Keratinocyte (primary cell): ENCODE results near the gene ARL3. TPM values are rescaled to one million over a fixed set of nuclear protein-coding genes. Genes with fewer than 3 reads are reported as not detected.

ENCODE experiments used
- DNase-seq: peaks from one replicate; pipeline ENCODE4 v3.0.0-alpha.2; 2011; ENCODE audit warnings: low read depth, missing footprints, low spot score
- FAIRE-seq: peaks from 2 replicates; lab custom pipeline; 2011; peaks lifted over from hg19 to GRCh38; lab: Jason Lieb, UNC
- H2AFZ ChIP-seq: 2 replicates; pipeline ENCODE4 v1.6.0; 2012; ENCODE audit warnings: low read length, control low read depth, inconsistent platforms; ENCODE audit not compliant: control insufficient read depth
- H3K27ac ChIP-seq: 2 replicates; pipeline ENCODE4 v1.5.1; 2011; ENCODE audit warnings: low read length; ENCODE audit not compliant: control insufficient read depth, insufficient read depth
- H3K27me3 ChIP-seq: 3 replicates; pipeline ENCODE4 v1.6.0; 2011; ENCODE audit warnings: low read length; ENCODE audit not compliant: control insufficient read depth, insufficient read depth; ENCODE audit errors: extremely low read depth
- H3K36me3 ChIP-seq, 2 experiments: 2 replicates in 1 of 2; 3 replicates in 1 of 2; pipeline ENCODE4 v1.5.1; 2011; ENCODE audit warnings: low read length in 2 of 2, mild to moderate bottlenecking in 1 of 2; ENCODE audit not compliant: control insufficient read depth in 2 of 2, insufficient read depth in 2 of 2; ENCODE audit errors: extremely low read depth in 1 of 2
- H3K4me1 ChIP-seq: 3 replicates; pipeline ENCODE4 v1.5.1; 2011; ENCODE audit warnings: low read length; ENCODE audit not compliant: control insufficient read depth, insufficient read depth; ENCODE audit errors: extremely low read depth
- H3K4me2 ChIP-seq: 3 replicates; pipeline ENCODE4 v1.6.0; 2011; ENCODE audit warnings: low read depth, low read length; ENCODE audit not compliant: control insufficient read depth, insufficient read depth; ENCODE audit errors: extremely low read depth
- H3K4me3 ChIP-seq, 3 experiments: fragments of 200-600 bp in 1 of 3; sonication (generic) in 1 of 3; 2 replicates in 2 of 3; 3 replicates in 1 of 3; pipeline ENCODE4 v1.5.1; 2011 to 2016; ENCODE audit warnings: low read length in 3 of 3, mild to moderate bottlenecking in 3 of 3, control low read depth in 2 of 3, inconsistent platforms in 1 of 3, low read depth in 1 of 3, mixed read lengths in 1 of 3, mixed run types in 1 of 3, moderate library complexity in 1 of 3; ENCODE audit not compliant: control insufficient read depth in 2 of 3, insufficient read depth in 2 of 3; ENCODE audit errors: extremely low read depth in 1 of 3
- H3K79me2 ChIP-seq: 2 replicates; pipeline ENCODE4 v1.6.0; 2012; ENCODE audit warnings: low read length; ENCODE audit not compliant: control insufficient read depth, insufficient read depth
- H3K9ac ChIP-seq: 3 replicates; pipeline ENCODE4 v1.6.0; 2011; ENCODE audit warnings: low read length; ENCODE audit not compliant: control insufficient read depth, insufficient read depth; ENCODE audit errors: extremely low read depth
- H3K9me1 ChIP-seq: 3 replicates; pipeline ENCODE4 v1.6.0; 2011; ENCODE audit warnings: low read length; ENCODE audit not compliant: control insufficient read depth, insufficient read depth; ENCODE audit errors: extremely low read depth
- H3K9me3 ChIP-seq: 2 replicates; pipeline ENCODE4 v1.5.1; 2012; ENCODE audit warnings: low read depth, low read length; ENCODE audit not compliant: control insufficient read depth
- H4K20me1 ChIP-seq: 3 replicates; pipeline ENCODE4 v1.6.0; 2011; ENCODE audit warnings: low read length; ENCODE audit not compliant: control insufficient read depth, insufficient read depth; ENCODE audit errors: extremely low read depth
- EZH2 ChIP-seq: IDR thresholded peaks from one replicate; pipeline ENCODE4 v1.6.1; 2012; ENCODE audit warnings: inconsistent platforms, mild to moderate bottlenecking, low read length, moderate library complexity
- dilution Hi-C: fragments of 300-500 bp; cut with MboI; formaldehyde crosslinking; loops from one replicate; pipeline ENCODE4 v1.7.0; 2020; ENCODE audit warnings: low sequenced_read_pairs; ENCODE audit not compliant: extremely low pct_ligation_motif_present
- polyA plus RNA-seq, 5 experiments: library from polyadenylated mRNA; depleted of rRNA in 3 of 5; stranded (reverse) in 3 of 5; stranded (forward) in 1 of 5; unstranded in 1 of 5; fragments of >200 nt; gene quantifications; 1 replicate in 1 of 5; 2 replicates in 3 of 5; 3 replicates in 1 of 5; pipeline versions ENCODE4 v1.2.1 to v1.2.3, GENCODE V29; 2011 to 2012; ENCODE audit warnings: missing spikeins in 2 of 5, low read depth in 1 of 5, low replicate concordance in 1 of 5
- TF ChIP-seq, protein P1 (sequence below), 3 experiments: IDR thresholded peaks in 1 of 3; conservative IDR thresholded peaks in 1 of 3; optimal IDR thresholded peaks in 1 of 3; 2 replicates in 2 of 3; 3 replicates in 1 of 3; pipeline versions ENCODE3 to v1.5.1; 2011; ENCODE audit warnings: low read length in 3 of 3, mild to moderate bottlenecking in 3 of 3, moderate library complexity in 2 of 3, control low read depth in 1 of 3, inconsistent platforms in 1 of 3; ENCODE audit not compliant: insufficient read depth in 2 of 3; ENCODE audit errors: extremely low read depth in 1 of 3

The ARL3 gene
- polyA plus RNA-seq, 1 donor (not counting 4 experiments of a cell fraction or from before 2014, with no cell fraction given) = 10.7 TPM

DNA sequence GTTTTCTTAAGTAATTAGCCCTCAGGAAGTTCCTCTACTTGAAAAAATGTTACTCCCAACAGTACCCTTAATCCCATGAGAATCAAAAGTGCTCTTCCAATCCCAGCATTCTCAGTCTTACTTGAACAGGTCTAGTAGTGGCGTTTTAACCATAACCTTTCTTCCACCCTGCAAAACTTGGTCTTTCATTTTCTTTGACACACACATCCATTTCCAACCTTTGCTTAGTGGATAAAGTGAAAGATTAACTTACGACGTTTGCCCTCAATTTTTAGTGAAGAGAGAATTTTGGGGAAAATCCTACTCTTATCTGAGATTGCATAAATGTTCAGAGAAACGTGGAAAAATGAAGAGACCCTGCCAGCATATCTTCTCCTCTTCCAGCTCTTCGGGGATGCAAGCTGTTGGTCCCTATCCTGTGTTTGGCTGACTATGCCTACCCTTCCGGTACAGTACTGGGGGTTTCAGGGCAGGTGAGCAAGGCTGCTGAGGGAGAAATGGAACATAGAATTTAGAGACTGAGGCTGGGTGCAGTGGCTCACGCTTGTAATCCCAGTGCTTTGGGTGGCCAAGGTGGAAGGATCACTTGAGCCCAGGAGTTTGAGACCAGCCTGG, 48.3 kb upstream of the ARL3 start:
- H3K4me2 ChIP-seq = no peak overlapping the region
- DNase-seq (no peak), FAIRE-seq (no peak)
- no peaks in the 10 kb centered on the region for H3K27me3 ChIP-seq
- no peak overlapping the region for H3K4me3 ChIP-seq
- no peaks in the 10 kb centered on the region for H3K9me3 ChIP-seq
- H3K4me1 ChIP-seq = peaks cover 16% of the 10 kb centered on the region
- no peak overlapping the region for H2AFZ ChIP-seq
- no peaks in the 10 kb centered on the region for H3K9me1 ChIP-seq
- dilution Hi-C loops = no loop called here
- TF ChIP-seq, protein P1, sequence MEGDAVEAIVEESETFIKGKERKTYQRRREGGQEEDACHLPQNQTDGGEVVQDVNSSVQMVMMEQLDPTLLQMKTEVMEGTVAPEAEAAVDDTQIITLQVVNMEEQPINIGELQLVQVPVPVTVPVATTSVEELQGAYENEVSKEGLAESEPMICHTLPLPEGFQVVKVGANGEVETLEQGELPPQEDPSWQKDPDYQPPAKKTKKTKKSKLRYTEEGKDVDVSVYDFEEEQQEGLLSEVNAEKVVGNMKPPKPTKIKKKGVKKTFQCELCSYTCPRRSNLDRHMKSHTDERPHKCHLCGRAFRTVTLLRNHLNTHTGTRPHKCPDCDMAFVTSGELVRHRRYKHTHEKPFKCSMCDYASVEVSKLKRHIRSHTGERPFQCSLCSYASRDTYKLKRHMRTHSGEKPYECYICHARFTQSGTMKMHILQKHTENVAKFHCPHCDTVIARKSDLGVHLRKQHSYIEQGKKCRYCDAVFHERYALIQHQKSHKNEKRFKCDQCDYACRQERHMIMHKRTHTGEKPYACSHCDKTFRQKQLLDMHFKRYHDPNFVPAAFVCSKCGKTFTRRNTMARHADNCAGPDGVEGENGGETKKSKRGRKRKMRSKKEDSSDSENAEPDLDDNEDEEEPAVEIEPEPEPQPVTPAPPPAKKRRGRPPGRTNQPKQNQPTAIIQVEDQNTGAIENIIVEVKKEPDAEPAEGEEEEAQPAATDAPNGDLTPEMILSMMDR (optimal IDR thresholded peaks at IDR 0.05 in 1 of 3, IDR thresholded peaks at IDR 0.05 in 1 of 3, conservative IDR thresholded peaks at IDR 0.05 in 1 of 3; ENCODE audit: extremely low read depth in 1 of 3, insufficient read depth in 2 of 3, low read length in 3 of 3) = no peak
- TF ChIP-seq EZH2 = no peak
- H3K9ac ChIP-seq = no peak overlapping the region
- H4K20me1 ChIP-seq = no peaks in the 10 kb centered on the region
- peaks cover 4% of the 10 kb centered on the region for H3K79me2 ChIP-seq
- peaks cover 0 to 4% of the 10 kb centered on the region in 2 experiments for H3K36me3 ChIP-seq
- H3K27ac ChIP-seq = no peak overlapping the region

DNA sequence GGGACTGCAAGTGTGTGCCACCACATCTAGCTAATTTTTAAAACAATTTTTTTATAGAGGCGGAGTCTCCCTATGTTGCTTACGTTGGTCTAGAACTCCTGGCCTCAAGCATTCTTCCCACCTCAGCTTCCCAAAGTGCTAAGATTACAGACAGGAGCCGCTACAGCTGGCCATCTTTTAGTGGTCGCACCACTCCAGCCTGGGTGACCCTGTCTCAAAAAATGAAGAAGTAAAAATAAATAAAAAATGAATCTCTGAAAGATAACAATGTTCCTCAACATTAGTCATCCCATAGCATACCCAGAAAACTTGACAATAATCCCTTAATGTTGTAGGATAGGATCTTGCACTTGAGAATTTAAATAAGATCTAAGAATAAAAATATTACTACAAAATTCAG, 47.8 kb upstream of the ARL3 start:
- H3K4me1 ChIP-seq = peaks cover 15% of the 10 kb centered on the region
- no peaks in the 10 kb centered on the region for H3K27me3 ChIP-seq
- no peak overlapping the region for H3K9ac ChIP-seq
- DNase-seq (no peak), FAIRE-seq (no peak)
- H3K36me3 ChIP-seq = peaks cover 0 to 4% of the 10 kb centered on the region in 2 experiments
- no peaks in the 10 kb centered on the region for H4K20me1 ChIP-seq
- H3K27ac ChIP-seq = no peak overlapping the region
- no peaks in the 10 kb centered on the region for H3K9me1 ChIP-seq
- no peak overlapping the region for H2AFZ ChIP-seq
- no peak overlapping the region for H3K4me3 ChIP-seq
- no peak overlapping the region for H3K4me2 ChIP-seq
- peaks cover 8% of the 10 kb centered on the region for H3K79me2 ChIP-seq
- no peaks in the 10 kb centered on the region for H3K9me3 ChIP-seq
- TF ChIP-seq, protein P1 (optimal IDR thresholded peaks at IDR 0.05 in 1 of 3, IDR thresholded peaks at IDR 0.05 in 1 of 3, conservative IDR thresholded peaks at IDR 0.05 in 1 of 3; ENCODE audit: extremely low read depth in 1 of 3, insufficient read depth in 2 of 3, low read length in 3 of 3) = no peak
- no peak for TF ChIP-seq EZH2
- dilution Hi-C loops = no loop called here
